Panc1 (cell line): ENCODE data around the gene BEGAIN. TPM values are rescaled to one million over a fixed set of nuclear protein-coding genes. Genes with fewer than 3 reads are reported as not detected.

ENCODE experiments used
- ATAC-seq: fragments of 200-7000 bp; cut with Tn5 transposase; 2 replicates; pipeline ENCODE4 v1.9.1; 2020; ENCODE audit warnings: mild to moderate bottlenecking, moderate library complexity
- BruUV-seq: library from RNA; stranded (reverse); fragments of 400-500 nt; replicated peaks from 2 replicates; lab custom pipeline; 2021; lab: Mats Ljungman, UMichigan
- CTCF ChIA-PET: fragments of 300-600 bp; sonication (Branson Sonifier 250); formaldehyde crosslinking; loops from one replicate; lab custom pipeline; 2022; ENCODE audit warnings: antibody characterized with exemption; lab: Charles Lee
- POLR2A ChIA-PET: fragments of 300-600 bp; sonication (Branson Sonifier 250); formaldehyde crosslinking; loops from one replicate; lab custom pipeline; 2022; ENCODE audit warnings: antibody characterized with exemption; lab: Charles Lee
- DNase-seq: peaks from one replicate; pipeline ENCODE4 v3.0.0-alpha.2; 2010; ENCODE audit warnings: low read depth, low spot score
- H3K27ac ChIP-seq: 2 replicates; pipeline ENCODE4 v1.5.1; 2011; ENCODE audit warnings: mild to moderate bottlenecking, low read length, inconsistent platforms
- H3K27me3 ChIP-seq: fragments of 200-500 bp; sonication (Bioruptor generic); 2 replicates; pipeline ENCODE4 v1.6.0; 2014; ENCODE audit warnings: low read length, inconsistent platforms; ENCODE audit not compliant: control insufficient read depth, insufficient read depth
- H3K36me3 ChIP-seq: fragments of 200-500 bp; sonication (Bioruptor generic); 2 replicates; pipeline ENCODE4 v1.5.1; 2014; ENCODE audit warnings: inconsistent platforms, mild to moderate bottlenecking, low read length, moderate library complexity; ENCODE audit not compliant: control insufficient read depth, insufficient read depth
- H3K4me1 ChIP-seq: 2 replicates; pipeline ENCODE4 v1.5.1; 2011; ENCODE audit warnings: inconsistent platforms, mild to moderate bottlenecking, low read length, moderate library complexity; ENCODE audit not compliant: control insufficient read depth, insufficient read depth
- H3K4me3 ChIP-seq, 2 experiments: 2 replicates each; pipeline ENCODE4 v1.5.1; 2011 to 2012; ENCODE audit warnings: low read depth in 2 of 2, low read length in 2 of 2, mild to moderate bottlenecking in 2 of 2, inconsistent platforms in 1 of 2, moderate library complexity in 1 of 2
- H3K9me3 ChIP-seq: fragments of 200-500 bp; sonication (Bioruptor generic); 2 replicates; pipeline ENCODE4 v1.5.1; 2014; ENCODE audit warnings: low read depth, mild to moderate bottlenecking, inconsistent platforms, low read length, moderate library complexity; ENCODE audit not compliant: control insufficient read depth, insufficient read depth
- CTCF ChIP-seq: fragments of 450-650 bp; IDR thresholded peaks from 2 replicates; pipeline ENCODE4 v1.5.1; 2017; ENCODE audit warnings: mild to moderate bottlenecking
- POLR2AphosphoS5 ChIP-seq: IDR thresholded peaks from 2 replicates; pipeline ENCODE4 v1.6.1; 2012; ENCODE audit warnings: mild to moderate bottlenecking, low read depth, low read length, moderate library complexity
- SIN3A ChIP-seq: IDR thresholded peaks from 2 replicates; pipeline ENCODE4 v1.6.1; 2012; ENCODE audit warnings: low read depth, mild to moderate bottlenecking, low read length, moderate library complexity, borderline replicate concordance; ENCODE audit not compliant: insufficient read depth
- TCF7L2 ChIP-seq: IDR thresholded peaks from 2 replicates; pipeline ENCODE4 v1.6.1; 2011; ENCODE audit warnings: mild to moderate bottlenecking, low read depth, low read length, inconsistent platforms
- in situ Hi-C: cut with HindIII; loops from 2 replicates; pipeline ENCODE4 v1.10.0; 2016; ENCODE audit warnings: low sequenced_read_pairs, low pct_unique_long_range_greater_than_20kb
- intact Hi-C: fragments of 100-400 bp; cut with micrococcal nuclease; formaldehyde crosslinking; loops from one replicate; pipeline ENCODE4 v1.10.0; 2022; ENCODE audit not compliant: unreplicated experiment
- total RNA-seq: library from RNA; stranded (reverse); gene quantifications from one replicate; pipeline ENCODE4 v1.2.1, GENCODE V29; 2021; ENCODE audit not compliant: unreplicated experiment
- TF ChIP-seq, protein P1 (sequence below), 2 experiments: IDR thresholded peaks; 2 replicates each; pipeline ENCODE4 v1.6.1; 2011 to 2012; ENCODE audit warnings: low read depth in 2 of 2, control low read depth in 1 of 2, low read length in 1 of 2, mild to moderate bottlenecking in 1 of 2, moderate library complexity in 1 of 2; ENCODE audit not compliant: insufficient read depth in 1 of 2

Gene BEGAIN
- total RNA-seq, 1 experiment from 2014 or later, result 26.5 TPM

GRCh38 chr14:100535287-100536120 is 51.7 kb downstream of the BEGAIN start:
- no peak for ATAC-seq
- Histone ChIP-seq H3K27ac (peak overlapping the region; percentile 44), H3K36me3 (no peaks in the 10 kb centered on the region), H3K27me3 (no peaks in the 10 kb centered on the region), H3K9me3 (no peaks in the 10 kb centered on the region), H3K4me3 (no peak overlapping the region), H3K4me1 (peaks cover 34% of the 10 kb centered on the region)
- in situ Hi-C loops (no loop called here), intact Hi-C loops (no loop called here)
- TF ChIP-seq TCF7L2 (no peak), SIN3A (no peak)
- BruUV-seq, result no TSS peak
- ChIA-PET CTCF (no interaction called here), POLR2A (no interaction called here)
- no peak for DNase-seq

GRCh38 chr14:100534528-100535286 is 52.5 kb downstream of the BEGAIN start:
- Histone ChIP-seq H3K9me3 (no peaks in the 10 kb centered on the region), H3K27ac (peak overlapping the region; percentile 44), H3K4me1 (peaks cover 34% of the 10 kb centered on the region), H3K4me3 (no peak overlapping the region), H3K27me3 (no peaks in the 10 kb centered on the region), H3K36me3 (no peaks in the 10 kb centered on the region)
- CTCF ChIA-PET, result no interaction called here
- ATAC-seq (peak; percentile 68), DNase-seq (no peak)
- no TSS peak for BruUV-seq
- in situ Hi-C loops (no loop called here), intact Hi-C loops (no loop called here)
- POLR2A ChIA-PET, result no interaction called here
- no peak for TF ChIP-seq SIN3A
- no peak for TF ChIP-seq POLR2AphosphoS5

- DNase-seq (no peak), ATAC-seq (peak; percentile 52)
- Histone ChIP-seq H3K27me3 (no peaks in the 10 kb centered on the region), H3K27ac (peak overlapping the region; percentile 44), H3K4me3 (no peak overlapping the region), H3K9me3 (no peaks in the 10 kb centered on the region), H3K4me1 (peaks cover 34% of the 10 kb centered on the region), H3K36me3 (no peaks in the 10 kb centered on the region)
- intact Hi-C loops (no loop called here), in situ Hi-C loops (no loop called here)
- TF ChIP-seq TCF7L2 (no peak), SIN3A (no peak), CTCF (no peak), POLR2AphosphoS5 (no peak)
- TF ChIP-seq, protein P1, sequence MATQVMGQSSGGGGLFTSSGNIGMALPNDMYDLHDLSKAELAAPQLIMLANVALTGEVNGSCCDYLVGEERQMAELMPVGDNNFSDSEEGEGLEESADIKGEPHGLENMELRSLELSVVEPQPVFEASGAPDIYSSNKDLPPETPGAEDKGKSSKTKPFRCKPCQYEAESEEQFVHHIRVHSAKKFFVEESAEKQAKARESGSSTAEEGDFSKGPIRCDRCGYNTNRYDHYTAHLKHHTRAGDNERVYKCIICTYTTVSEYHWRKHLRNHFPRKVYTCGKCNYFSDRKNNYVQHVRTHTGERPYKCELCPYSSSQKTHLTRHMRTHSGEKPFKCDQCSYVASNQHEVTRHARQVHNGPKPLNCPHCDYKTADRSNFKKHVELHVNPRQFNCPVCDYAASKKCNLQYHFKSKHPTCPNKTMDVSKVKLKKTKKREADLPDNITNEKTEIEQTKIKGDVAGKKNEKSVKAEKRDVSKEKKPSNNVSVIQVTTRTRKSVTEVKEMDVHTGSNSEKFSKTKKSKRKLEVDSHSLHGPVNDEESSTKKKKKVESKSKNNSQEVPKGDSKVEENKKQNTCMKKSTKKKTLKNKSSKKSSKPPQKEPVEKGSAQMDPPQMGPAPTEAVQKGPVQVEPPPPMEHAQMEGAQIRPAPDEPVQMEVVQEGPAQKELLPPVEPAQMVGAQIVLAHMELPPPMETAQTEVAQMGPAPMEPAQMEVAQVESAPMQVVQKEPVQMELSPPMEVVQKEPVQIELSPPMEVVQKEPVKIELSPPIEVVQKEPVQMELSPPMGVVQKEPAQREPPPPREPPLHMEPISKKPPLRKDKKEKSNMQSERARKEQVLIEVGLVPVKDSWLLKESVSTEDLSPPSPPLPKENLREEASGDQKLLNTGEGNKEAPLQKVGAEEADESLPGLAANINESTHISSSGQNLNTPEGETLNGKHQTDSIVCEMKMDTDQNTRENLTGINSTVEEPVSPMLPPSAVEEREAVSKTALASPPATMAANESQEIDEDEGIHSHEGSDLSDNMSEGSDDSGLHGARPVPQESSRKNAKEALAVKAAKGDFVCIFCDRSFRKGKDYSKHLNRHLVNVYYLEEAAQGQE (IDR thresholded peaks at IDR 0.05; ENCODE audit: insufficient read depth in 1 of 2, low read depth in 2 of 2, low read length in 1 of 2), result no peak
- ChIA-PET CTCF (no interaction called here), POLR2A (no interaction called here)
- BruUV-seq, result no TSS peak
Measured at GRCh38 chr14:100533656-100534485, 53.3 kb downstream of the BEGAIN start.
